ENCODE data around the gene IFIT1B.
A peak's percentile ranks its signal among the peaks of the same experiment; 100 is the strongest.

IFIT1B gene

DNA sequence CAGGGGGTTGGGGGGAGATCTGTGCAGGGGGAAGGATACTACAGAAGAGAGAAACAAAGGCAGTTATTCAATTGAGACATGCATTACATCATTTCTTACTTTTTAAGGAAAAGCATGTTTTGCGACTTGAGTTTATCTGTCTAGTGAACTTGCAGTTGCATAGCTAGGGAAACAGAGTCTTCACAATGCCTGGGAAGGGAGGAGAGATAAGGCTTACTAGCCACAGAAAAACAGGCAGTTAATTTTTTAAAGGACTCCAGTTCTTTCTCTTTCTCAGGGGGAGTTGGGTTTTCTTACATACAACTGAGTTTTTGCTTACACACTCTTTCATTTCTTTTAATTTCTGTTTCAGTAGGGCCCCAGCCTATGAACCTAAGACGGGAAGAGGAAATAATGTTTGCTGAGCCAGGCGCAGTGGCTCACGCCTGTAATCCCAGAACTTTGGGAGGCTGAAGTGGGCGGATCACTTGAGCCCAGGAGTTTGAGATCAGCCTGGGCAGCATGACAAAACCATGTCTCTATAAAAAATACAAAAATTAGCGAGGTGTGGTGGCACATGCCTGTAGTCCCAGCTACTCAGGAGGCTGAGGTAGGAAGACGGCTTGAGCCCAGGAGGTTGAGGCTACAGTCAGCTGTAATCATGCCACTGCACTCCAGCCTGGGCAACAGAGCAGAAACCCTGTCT, 27.1 kb upstream of the IFIT1B start:
- DNase-seq = peak; percentile 86

GRCh38 chr10:89351412-89351779, 26.5 kb upstream of the IFIT1B start:
- DNase-seq = no peak

DNA sequence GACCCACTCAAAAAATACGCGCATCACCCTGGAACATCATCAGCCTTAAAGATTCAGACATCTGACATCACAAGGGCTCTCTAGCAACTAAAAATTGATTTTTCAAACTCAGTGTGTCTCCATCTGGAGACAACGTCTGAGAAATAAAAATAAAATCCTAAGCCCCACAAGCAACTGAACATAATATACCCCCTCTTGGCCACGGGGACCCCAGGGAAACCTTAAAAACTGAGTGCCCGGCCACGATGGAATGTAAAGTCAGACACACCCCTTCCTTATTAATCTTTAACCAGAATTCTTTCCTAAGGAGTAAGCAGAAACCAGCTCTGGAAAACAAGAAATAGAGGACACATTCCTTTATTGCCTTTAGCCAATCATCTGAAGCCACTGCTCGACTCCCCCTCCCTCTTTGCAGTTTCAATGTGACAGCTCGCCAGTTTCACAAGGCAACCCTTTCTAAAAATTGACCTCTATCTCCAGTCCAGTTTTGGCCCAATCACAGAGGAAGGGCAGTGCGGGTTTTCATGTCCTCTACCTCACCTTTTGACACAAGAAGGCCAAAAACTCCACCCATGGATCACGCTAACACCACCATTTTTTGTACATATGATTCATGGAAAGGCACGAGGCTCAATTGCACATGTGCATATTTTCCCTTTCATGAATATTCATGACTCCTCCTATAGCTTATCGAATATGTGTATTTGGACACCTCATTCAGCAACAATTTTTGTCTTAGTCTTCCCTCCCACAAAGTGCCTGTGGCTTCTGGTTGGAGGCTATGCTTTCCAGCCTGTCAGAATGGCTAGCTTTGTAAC, 25.9 kb upstream of the IFIT1B start:
- no peak for DNase-seq

GRCh38 chr10:89352802-89353201, 25.1 kb upstream of the IFIT1B start:
- DNase-seq = peak; percentile 82

- no peak for DNase-seq
Measured at GRCh38 chr10:89355394-89355931, 22.4 kb upstream of the IFIT1B start.

GRCh38 chr10:89357096-89357495, 20.8 kb upstream of the IFIT1B start:
- DNase-seq = no peak

DNA sequence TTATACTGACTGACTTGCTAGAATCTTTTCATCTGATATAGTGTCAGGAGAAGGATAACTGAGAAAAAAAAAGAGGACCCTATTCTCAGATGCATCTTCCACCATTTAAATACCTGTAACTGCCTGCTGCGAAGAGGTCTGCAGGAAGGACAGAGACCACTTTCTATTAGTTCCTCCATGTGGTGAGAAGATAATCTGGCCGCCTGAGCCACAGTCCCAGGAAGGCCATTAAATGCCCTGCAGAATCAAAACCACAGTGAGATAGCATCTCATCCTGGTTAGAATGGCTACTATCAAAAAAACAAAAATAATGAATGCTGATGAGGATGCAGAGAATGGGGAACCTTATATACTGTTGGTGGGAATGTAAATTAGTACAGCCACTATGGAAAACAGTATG, 19.9 kb upstream of the IFIT1B start:
- peak; percentile 71 for DNase-seq

DNA sequence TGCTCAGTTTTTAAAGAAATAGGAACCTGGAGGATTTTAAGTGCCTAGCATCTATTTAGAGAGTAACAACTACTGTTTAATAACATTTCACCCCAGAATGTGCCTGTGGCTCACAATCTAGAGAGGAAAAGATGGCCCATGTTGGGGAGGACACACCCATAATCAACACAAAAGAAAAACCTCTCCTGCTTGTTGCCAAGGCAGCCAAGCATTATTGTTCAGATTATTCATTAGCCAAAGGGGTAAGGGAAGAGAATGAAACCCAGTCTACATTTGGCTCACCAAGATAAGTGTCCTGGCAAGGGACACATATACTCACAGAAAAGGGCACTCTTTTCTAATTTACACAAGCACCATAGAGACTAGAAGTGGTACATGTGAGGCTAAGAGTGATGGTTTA, 17.7 kb upstream of the IFIT1B start:
- peak; percentile 86 for DNase-seq

DNA sequence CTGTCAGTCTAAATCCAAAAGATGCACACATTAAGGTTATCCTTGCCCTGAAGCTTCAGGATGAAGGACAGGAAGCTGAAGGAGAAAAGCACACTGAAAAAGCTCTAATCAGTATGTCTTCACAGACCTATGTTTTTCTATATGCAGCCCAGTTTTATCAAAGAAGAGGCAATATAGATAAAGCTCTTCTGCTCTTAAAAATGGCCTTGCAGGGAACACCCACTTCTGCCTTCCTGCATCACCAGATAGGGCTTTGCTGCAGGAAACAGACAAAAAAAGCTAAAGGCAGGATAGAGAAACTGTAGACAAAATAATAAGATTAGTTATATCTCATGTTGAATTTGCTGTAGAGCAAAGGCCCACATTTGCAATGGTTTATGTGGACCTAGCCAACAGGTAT, 14.9 kb upstream of the IFIT1B start:
- peak; percentile 92 for DNase-seq

DNA sequence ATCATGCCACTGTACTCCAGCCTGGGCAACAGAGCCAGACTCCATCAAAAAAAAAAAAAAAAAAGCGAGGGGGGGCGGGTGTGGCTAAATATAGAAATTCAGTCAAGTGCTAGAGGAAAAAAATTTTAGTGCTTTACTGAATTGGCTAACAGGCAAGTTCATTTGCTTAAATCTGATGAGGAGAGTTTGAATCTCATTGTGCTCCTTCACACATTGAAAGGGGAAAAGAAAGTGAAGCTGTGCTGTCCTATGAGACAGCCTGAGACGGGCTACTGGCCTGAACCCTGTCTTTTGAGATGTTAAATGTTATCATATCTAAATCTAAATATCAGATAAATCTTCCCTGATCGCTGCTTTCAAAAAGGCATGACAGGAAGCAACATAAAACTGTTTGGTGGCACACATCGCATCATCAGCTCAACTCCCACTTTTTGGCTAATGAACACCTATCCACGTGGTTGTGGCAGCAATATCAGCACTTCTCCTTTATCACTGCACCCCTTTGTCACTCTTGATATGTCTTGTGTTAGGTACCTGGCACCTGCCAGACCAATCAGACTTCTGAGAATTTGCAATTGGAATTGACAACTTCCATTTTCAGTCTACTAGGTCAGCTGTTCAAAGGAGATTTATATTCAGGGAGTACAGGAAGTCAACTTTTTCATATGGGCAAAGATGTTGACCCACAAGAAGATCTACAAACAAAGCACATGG, 14.0 kb upstream of the IFIT1B start:
- no peak for DNase-seq

DNA sequence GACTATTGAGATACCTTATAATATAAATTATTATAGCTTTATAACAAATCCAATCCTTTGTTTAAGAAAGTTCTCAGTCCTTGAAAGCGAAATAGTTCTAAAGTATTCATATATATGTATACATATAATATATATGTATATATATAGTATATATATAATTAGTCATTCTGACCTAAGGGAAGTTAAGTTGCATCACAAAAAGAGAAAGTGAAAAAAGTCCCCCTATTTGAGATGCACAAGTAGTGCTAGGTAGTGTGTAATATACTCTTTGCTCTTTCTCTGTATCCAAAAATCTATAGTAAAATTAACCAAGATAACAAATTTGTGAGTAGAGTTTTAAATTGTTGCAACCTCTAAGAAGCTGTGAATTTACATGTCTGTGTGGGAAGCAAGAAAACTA, 13.3 kb upstream of the IFIT1B start:
- no peak for DNase-seq

DNA sequence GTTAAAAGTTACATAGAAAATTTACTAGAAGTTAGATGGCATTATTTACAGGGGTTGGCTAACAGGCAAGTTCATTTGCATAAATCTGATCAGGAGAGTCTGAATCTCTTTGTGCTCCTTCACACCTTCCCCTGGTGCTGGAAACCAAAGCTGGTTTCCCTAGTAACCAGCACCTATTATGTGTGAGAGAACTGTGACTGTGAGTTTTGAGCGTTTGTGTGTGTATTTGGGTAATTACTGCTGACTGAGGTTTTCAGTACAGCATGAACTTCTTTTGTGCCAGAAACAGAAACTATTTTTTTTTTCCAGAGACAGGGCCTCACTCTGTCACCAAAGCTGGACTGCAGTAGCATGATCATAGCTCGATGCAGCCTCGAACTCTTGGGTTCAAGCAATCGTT, 10.3 kb upstream of the IFIT1B start:
- DNase-seq = no peak

- no peak for DNase-seq
Measured at GRCh38 chr10:89368129-89368528, 9.7 kb upstream of the IFIT1B start.

DNA sequence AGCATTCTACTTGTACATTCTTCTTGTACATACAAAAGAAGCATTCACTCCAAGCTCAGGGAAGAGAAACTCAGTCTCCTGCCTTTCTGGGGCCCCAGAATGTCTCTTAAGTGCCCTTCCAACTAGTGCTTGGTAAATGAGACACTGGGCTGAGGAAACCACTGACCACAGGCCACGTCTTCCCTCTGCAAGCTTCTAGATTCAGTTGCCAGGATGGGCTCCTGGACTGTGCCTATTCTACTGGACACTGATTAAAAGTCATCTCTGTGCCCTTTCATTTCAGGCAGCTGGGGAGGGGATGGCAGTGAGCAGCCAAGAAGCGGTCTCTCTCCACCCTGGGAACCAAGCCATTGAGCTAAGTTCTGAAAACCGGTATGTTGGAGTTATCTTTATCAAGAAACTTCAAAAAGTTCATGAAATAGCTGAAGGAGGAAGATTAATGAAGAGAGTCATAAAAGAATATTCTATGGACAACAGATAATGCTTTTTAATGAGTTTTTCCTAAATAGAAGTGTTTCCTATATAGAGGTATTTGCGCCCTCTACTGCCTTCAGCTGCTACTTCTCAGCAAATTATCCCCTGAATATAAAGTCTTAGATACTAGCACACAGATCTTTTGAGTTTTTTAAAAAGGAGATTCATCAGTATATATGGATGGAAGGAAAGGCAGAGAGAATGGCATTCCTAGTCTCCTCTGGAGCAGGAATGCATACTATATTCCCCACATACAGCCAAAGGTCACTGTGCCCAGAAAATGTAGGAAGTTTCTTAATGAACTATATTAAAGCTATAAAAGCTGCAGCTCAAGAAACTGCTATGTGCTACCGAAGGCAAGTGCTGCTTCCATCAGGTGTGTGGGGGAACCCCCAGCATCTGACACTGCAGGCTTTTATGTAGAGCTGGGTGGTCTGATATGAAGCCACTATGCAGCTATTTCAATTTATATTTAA, 8.4 kb upstream of the IFIT1B start:
- peak; percentile 83 for DNase-seq

GRCh38 chr10:89371079-89371478, 6.8 kb upstream of the IFIT1B start:
- peak; percentile 81 for DNase-seq

- peak; percentile 68 for DNase-seq
Measured at GRCh38 chr10:89371987-89372386, 5.9 kb upstream of the IFIT1B start.

GRCh38 chr10:89373916-89374711, 3.7 kb upstream of the IFIT1B start:
- peak; percentile 88 for DNase-seq

GRCh38 chr10:89374713-89375141, 3.1 kb upstream of the IFIT1B start:
- peak; percentile 75 for DNase-seq

GRCh38 chr10:89379103-89379502, 1.2 kb downstream of the IFIT1B start:
- DNase-seq = no peak

GRCh38 chr10:89382757-89383156, 4.9 kb downstream of the IFIT1B start:
- DNase-seq = no peak
